GM19023 (cell line): ENCODE data around the gene HTRA3.

Experiments used
- ATAC-seq: cut with Tn5 transposase; IDR thresholded peaks from one replicate; pipeline ENCODE4 v1.9.1; 2021; ENCODE audit warnings: mild to moderate bottlenecking, moderate library complexity; ENCODE audit not compliant: unreplicated experiment

Gene HTRA3

GRCh38 chr4:8265171-8265929, 4.2 kb upstream of the HTRA3 start:
- ATAC-seq, result no peak

GRCh38 chr4:8266088-8266487, 3.5 kb upstream of the HTRA3 start:
- ATAC-seq, result no peak

DNA sequence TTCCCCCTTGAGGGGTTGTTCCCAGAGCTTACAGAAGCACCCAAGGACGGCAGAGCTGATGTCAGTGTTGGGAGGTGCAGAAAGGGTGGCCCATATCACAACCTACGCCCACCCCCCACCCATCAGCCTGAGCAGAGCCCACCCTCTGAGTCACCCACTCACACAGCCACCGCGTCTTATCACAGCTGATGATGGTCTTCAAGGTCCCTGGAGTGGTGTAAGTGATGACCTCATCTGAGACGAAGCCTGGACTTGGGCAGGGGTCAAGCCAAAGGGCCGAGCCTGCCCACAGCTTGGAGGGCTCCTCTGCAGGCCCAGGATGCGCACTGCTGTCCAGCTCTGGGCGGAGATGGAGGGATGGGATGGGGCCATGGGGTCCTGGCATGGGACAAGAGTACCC, 3.0 kb upstream of the HTRA3 start:
- no peak for ATAC-seq

- peak; percentile 57 for ATAC-seq
These were observed 2.5 kb upstream of the HTRA3 start for GRCh38 chr4:8267077-8267476.

GRCh38 chr4:8268211-8268610, 1.3 kb upstream of the HTRA3 start:
- ATAC-seq, result no peak

- no peak for ATAC-seq
These were observed 536 bp upstream of the HTRA3 start for GRCh38 chr4:8268901-8269534.

DNA sequence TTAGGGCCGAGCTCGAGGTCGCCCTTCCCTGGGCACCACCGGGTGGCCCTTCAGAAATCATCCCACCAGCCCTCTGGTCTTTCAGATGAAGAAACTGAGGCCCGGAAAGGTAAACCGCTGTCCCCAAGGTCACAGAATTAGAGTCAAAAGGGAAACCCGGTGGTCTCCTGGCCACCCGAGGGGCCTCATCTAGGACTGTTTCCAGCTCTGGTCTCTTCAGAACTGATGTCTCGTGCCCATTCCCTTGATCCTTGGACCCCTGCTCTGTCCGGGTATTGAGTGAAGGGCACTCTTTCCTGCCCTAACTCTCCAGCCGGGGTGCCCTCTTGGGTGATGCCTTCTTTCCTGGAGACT, 841 bp downstream of the HTRA3 start:
- no peak for ATAC-seq

- ATAC-seq, result no peak
These were observed 1.6 kb downstream of the HTRA3 start for GRCh38 chr4:8270912-8271815.

GRCh38 chr4:8271821-8272220, 2.3 kb downstream of the HTRA3 start:
- ATAC-seq, result no peak

GRCh38 chr4:8272472-8273428, 3.2 kb downstream of the HTRA3 start:
- no peak for ATAC-seq

DNA sequence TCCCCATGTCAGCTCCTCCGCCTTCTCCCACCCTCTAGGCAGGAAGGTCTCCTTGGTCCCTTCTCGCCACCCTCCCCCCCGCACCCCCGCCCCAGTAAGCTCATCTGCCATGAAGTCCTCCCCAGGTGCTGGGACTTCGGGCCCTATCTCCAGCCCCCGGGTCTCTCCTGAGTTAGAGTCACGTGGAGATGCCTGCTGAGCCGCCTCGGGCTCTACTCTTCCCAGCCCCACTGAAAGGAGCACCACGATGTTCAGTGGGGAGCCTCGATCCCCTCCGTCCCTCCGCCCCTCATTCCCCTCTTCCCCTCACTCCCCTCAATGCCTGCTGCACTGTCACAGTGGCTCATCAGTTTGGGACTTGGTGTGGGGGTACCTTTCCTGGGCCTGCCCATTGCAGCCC, 3.9 kb downstream of the HTRA3 start:
- ATAC-seq, result no peak

DNA sequence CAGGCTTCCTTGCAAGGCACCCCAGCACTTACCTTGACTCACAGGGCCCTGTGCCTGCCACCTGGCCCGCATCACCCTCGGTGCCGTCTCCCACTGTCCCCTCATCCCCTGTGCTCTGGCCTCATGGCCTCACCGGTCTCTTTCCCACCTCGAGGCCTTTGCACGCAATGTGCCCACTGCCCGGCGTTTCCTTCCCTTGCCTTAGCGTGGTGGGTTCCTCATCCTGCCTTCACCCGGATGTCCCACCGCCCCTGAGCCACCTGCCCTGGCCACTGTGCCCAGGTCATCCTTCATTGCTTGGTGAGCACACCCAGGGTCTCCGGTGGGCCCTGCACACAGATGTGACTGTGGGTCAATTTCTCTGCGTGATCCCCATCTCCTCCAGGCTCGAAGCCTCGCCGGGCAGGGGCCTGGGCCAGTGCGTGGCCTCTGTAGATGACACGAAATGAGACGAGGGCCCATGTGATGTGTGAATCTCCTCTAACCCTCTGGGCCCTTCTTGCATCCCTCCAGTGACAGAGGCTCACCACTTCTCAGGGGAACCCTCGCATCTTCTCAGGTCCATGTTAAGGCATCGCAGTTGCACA, 4.6 kb downstream of the HTRA3 start:
- no peak for ATAC-seq

DNA sequence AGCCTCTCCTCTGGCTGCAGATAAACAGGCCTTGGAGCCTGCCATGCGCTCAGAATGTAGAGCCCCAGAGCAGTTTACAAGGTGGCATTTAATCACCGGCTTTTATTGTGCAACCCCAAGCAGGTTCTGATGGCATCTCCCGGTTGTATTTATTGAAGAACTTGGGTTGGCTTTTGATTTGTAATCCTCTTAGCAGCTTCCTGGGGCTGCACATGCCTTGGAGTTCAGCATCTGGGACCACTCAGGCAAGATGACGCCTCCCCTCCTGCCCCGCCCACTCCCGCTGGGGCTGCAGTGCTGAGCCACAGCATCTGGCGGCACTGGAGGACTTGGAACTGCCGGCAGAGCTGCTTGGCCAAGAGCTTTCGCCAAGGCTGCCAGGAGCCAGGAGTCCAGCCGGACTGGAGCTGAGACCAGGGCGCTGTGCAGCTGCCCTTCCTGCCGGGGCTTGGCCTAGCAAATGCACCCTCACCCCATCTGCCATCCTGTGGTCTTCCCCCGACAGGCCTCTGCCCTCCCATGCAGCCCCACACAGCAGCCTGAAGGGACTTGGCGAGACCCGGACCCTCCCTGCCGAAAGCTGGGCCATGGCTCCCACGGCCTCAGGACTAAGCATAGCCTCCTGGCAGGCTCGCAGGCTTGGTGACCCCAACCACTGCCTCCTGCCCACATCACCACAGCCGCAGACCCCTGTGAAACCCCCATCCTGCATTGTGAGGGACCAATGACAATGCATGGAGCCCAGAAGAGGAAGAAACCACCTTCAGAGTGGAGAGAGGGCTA, 5.4 kb downstream of the HTRA3 start:
- ATAC-seq, result no peak

GRCh38 chr4:8275548-8275910, 6.0 kb downstream of the HTRA3 start:
- no peak for ATAC-seq

GRCh38 chr4:8276358-8277240, 7.0 kb downstream of the HTRA3 start:
- ATAC-seq, result no peak

DNA sequence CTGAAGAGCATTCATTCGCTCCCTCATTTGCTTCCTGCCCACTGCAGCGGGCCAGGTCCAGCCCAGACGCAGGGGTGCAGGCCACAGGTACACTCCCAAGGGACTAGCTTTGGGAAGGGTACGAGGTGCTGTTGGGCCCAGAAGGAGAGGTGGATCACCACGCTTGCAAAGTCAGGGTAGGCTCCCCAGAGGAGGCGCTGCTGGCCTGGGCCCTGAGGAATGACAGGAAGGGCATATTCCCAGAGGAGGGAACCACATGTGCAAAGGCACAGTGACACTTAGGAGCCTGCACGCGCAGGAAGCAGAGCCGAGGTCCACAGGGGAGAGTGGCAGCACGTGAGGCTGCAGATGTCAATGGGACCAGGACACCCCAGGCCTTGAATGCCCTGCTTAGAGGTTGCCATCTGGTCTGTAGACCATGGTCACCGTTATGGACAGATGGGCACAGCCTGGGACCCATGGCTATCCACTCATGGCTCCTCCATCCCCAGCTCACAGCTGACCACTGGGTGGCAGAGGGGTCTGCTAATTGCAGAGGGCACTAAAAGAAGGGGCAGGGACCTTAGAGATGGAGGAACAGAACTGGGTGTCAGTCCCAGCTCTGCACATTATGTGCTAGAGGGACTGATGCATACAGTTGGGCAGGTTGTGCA, 7.9 kb downstream of the HTRA3 start:
- no peak for ATAC-seq

DNA sequence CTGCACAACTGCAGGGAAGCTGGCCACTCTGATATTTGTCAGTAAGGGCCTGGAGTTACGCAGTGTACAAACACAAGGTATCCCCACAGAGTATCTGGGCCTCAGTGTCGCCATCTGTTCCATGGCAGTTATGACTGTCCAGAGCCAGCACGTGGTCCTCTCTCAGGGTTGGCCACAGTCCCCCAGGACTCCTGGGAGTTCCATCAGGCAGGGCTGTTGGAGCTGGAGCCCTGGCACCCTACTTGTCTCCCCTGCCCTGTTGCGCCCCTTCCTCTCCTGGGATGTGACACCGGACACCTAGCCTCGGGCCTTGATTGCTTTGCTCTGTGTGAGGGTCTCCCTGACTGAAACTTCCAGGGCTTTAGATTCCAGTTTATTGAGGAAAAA, 8.4 kb downstream of the HTRA3 start:
- no peak for ATAC-seq
